ENCODE data around the gene BDNF.

The BDNF gene

DNA sequence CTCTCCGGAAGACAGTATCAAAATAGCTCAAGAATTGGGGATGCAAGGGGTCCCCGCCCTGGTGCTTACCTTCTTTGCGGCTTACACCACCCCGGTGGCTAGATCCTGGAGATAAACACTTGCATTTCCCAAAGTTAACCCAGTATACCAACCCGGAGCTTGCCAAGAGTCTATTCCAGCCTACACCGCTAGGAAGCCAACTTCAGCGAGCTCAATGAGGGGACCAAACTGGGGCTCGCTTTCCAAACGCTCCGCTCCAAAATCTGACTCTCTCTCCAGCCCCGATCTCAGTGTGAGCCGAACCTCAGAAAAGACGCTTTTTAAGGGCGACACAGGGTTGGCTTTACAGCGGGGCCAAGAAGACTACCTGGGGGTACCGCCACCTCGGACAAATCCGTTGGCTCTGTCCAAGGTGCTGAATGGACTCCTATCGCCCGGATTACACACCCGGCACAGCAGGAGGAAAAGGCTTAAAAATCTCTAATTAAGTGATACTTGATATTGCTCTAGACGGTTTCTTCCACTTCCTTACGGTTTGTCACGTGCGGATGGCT is 20.1 kb upstream of the BDNF start:
- H3K36me3 ChIP-seq (ENCODE audit: control insufficient read depth in 2 of 2, insufficient read depth in 2 of 2, low read length in 2 of 2), result no peaks in the 10 kb centered on the region
- H3K9me3 ChIP-seq (ENCODE audit: control insufficient read depth in 2 of 2, low read length in 2 of 2), result no peaks in the 10 kb centered on the region
- no peak overlapping the region for H3K4me3 ChIP-seq (ENCODE audit: low read length in 2 of 2)
- H3K4me1 ChIP-seq (ENCODE audit: control insufficient read depth in 2 of 2, insufficient read depth in 2 of 2, low read length in 2 of 2), result peaks cover 8% of the 10 kb centered on the region in 2 donors
- peaks cover 35 to 57% of the 10 kb centered on the region in 2 donors for H3K27me3 ChIP-seq (ENCODE audit: control insufficient read depth in 2 of 2, insufficient read depth in 2 of 2, low read length in 2 of 2)
- H3K27ac ChIP-seq (ENCODE audit: low read depth in 2 of 2, low read length in 2 of 2), result no peak overlapping the region
- no peak overlapping the region for H3K9ac ChIP-seq (ENCODE audit: low read depth in 1 of 2, low read length in 2 of 2)

DNA sequence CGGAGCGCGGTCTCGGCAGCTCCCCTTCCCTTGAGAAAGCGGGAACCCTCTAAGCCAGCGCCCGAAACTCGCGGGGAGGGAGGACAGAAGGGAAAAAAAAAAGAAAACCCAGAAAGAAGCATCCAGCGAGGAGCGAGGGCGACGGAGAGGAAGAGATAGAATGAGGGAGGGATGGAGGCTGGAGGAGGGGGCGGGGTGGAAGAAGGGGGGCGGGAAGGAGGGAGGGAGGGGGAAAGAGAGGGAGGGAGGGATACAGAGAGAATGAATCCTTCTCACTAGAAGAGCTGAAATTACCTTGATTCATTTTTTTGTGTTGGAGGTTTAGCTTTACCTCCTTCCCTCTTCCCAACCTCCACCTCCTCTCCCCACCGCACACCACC is 19.3 kb upstream of the BDNF start:
- Histone ChIP-seq H3K4me3 (ENCODE audit: low read length in 2 of 2) (peak overlapping the region in 1 of 2 donors; percentile 4), H3K36me3 (ENCODE audit: control insufficient read depth in 2 of 2, insufficient read depth in 2 of 2, low read length in 2 of 2) (no peaks in the 10 kb centered on the region), H3K27ac (ENCODE audit: low read depth in 2 of 2, low read length in 2 of 2) (no peak overlapping the region), H3K9me3 (ENCODE audit: control insufficient read depth in 2 of 2, low read length in 2 of 2) (no peaks in the 10 kb centered on the region), H3K4me1 (ENCODE audit: control insufficient read depth in 2 of 2, insufficient read depth in 2 of 2, low read length in 2 of 2) (peaks cover 8% of the 10 kb centered on the region in 2 donors), H3K27me3 (ENCODE audit: control insufficient read depth in 2 of 2, insufficient read depth in 2 of 2, low read length in 2 of 2) (peaks cover 32 to 57% of the 10 kb centered on the region in 2 donors), H3K9ac (ENCODE audit: low read depth in 1 of 2, low read length in 2 of 2) (no peak overlapping the region)

- peaks cover 32 to 57% of the 10 kb centered on the region in 2 donors for H3K27me3 ChIP-seq (ENCODE audit: control insufficient read depth in 2 of 2, insufficient read depth in 2 of 2, low read length in 2 of 2)
- H3K27ac ChIP-seq (ENCODE audit: low read depth in 2 of 2, low read length in 2 of 2), result no peak overlapping the region
- H3K36me3 ChIP-seq (ENCODE audit: control insufficient read depth in 2 of 2, insufficient read depth in 2 of 2, low read length in 2 of 2), result no peaks in the 10 kb centered on the region
- peaks cover 8% of the 10 kb centered on the region in 2 donors for H3K4me1 ChIP-seq (ENCODE audit: control insufficient read depth in 2 of 2, insufficient read depth in 2 of 2, low read length in 2 of 2)
- peak overlapping the region; percentile 4 to 56 for H3K4me3 ChIP-seq (ENCODE audit: low read length in 2 of 2)
- H3K9me3 ChIP-seq (ENCODE audit: control insufficient read depth in 2 of 2, low read length in 2 of 2), result no peaks in the 10 kb centered on the region
- no peak overlapping the region for H3K9ac ChIP-seq (ENCODE audit: low read depth in 1 of 2, low read length in 2 of 2)
These were observed 18.7 kb upstream of the BDNF start for GRCh38 chr11:27718863-27719545.

- Histone ChIP-seq H3K4me3 (ENCODE audit: low read length in 2 of 2) (peak overlapping the region; percentile 4 to 56), H3K27ac (ENCODE audit: low read depth in 2 of 2, low read length in 2 of 2) (no peak overlapping the region), H3K9me3 (ENCODE audit: control insufficient read depth in 2 of 2, low read length in 2 of 2) (no peaks in the 10 kb centered on the region), H3K4me1 (ENCODE audit: control insufficient read depth in 2 of 2, insufficient read depth in 2 of 2, low read length in 2 of 2) (peaks cover 8% of the 10 kb centered on the region in 2 donors), H3K9ac (ENCODE audit: low read depth in 1 of 2, low read length in 2 of 2) (no peak overlapping the region), H3K36me3 (ENCODE audit: control insufficient read depth in 2 of 2, insufficient read depth in 2 of 2, low read length in 2 of 2) (no peaks in the 10 kb centered on the region), H3K27me3 (ENCODE audit: control insufficient read depth in 2 of 2, insufficient read depth in 2 of 2, low read length in 2 of 2) (peaks cover 29 to 53% of the 10 kb centered on the region in 2 donors)
These were observed 18.1 kb upstream of the BDNF start for GRCh38 chr11:27718346-27718862.

- H3K4me3 ChIP-seq (ENCODE audit: low read length in 2 of 2), result no peak overlapping the region
- no peak overlapping the region for H3K27ac ChIP-seq (ENCODE audit: low read depth in 2 of 2, low read length in 2 of 2)
- H3K9me3 ChIP-seq (ENCODE audit: control insufficient read depth in 2 of 2, low read length in 2 of 2), result no peaks in the 10 kb centered on the region
- peaks cover 23 to 47% of the 10 kb centered on the region in 2 donors for H3K27me3 ChIP-seq (ENCODE audit: control insufficient read depth in 2 of 2, insufficient read depth in 2 of 2, low read length in 2 of 2)
- peaks cover 7 to 8% of the 10 kb centered on the region in 2 donors for H3K4me1 ChIP-seq (ENCODE audit: control insufficient read depth in 2 of 2, insufficient read depth in 2 of 2, low read length in 2 of 2)
- no peaks in the 10 kb centered on the region for H3K36me3 ChIP-seq (ENCODE audit: control insufficient read depth in 2 of 2, insufficient read depth in 2 of 2, low read length in 2 of 2)
- no peak overlapping the region for H3K9ac ChIP-seq (ENCODE audit: low read depth in 1 of 2, low read length in 2 of 2)
These were observed 17.6 kb upstream of the BDNF start for GRCh38 chr11:27717801-27718229.

GRCh38 chr11:27717377-27717776 is 17.1 kb upstream of the BDNF start:
- Histone ChIP-seq H3K9ac (ENCODE audit: low read depth in 1 of 2, low read length in 2 of 2) (no peak overlapping the region), H3K9me3 (ENCODE audit: control insufficient read depth in 2 of 2, low read length in 2 of 2) (no peaks in the 10 kb centered on the region), H3K27me3 (ENCODE audit: control insufficient read depth in 2 of 2, insufficient read depth in 2 of 2, low read length in 2 of 2) (peaks cover 23 to 44% of the 10 kb centered on the region in 2 donors), H3K36me3 (ENCODE audit: control insufficient read depth in 2 of 2, insufficient read depth in 2 of 2, low read length in 2 of 2) (no peaks in the 10 kb centered on the region), H3K4me1 (ENCODE audit: control insufficient read depth in 2 of 2, insufficient read depth in 2 of 2, low read length in 2 of 2) (peaks cover 6% of the 10 kb centered on the region in 2 donors), H3K27ac (ENCODE audit: low read depth in 2 of 2, low read length in 2 of 2) (no peak overlapping the region), H3K4me3 (ENCODE audit: low read length in 2 of 2) (no peak overlapping the region)

- H3K27me3 ChIP-seq (ENCODE audit: control insufficient read depth in 2 of 2, insufficient read depth in 2 of 2, low read length in 2 of 2), result peaks cover 21 to 39% of the 10 kb centered on the region in 2 donors
- peaks cover under 1 to 3% of the 10 kb centered on the region in 2 donors for H3K4me1 ChIP-seq (ENCODE audit: control insufficient read depth in 2 of 2, insufficient read depth in 2 of 2, low read length in 2 of 2)
- no peaks in the 10 kb centered on the region for H3K9me3 ChIP-seq (ENCODE audit: control insufficient read depth in 2 of 2, low read length in 2 of 2)
- no peak overlapping the region for H3K9ac ChIP-seq (ENCODE audit: low read depth in 1 of 2, low read length in 2 of 2)
- H3K4me3 ChIP-seq (ENCODE audit: low read length in 2 of 2), result no peak overlapping the region
- H3K27ac ChIP-seq (ENCODE audit: low read depth in 2 of 2, low read length in 2 of 2), result no peak overlapping the region
- H3K36me3 ChIP-seq (ENCODE audit: control insufficient read depth in 2 of 2, insufficient read depth in 2 of 2, low read length in 2 of 2), result no peaks in the 10 kb centered on the region
These were observed 16.6 kb upstream of the BDNF start for GRCh38 chr11:27716835-27717234.

GRCh38 chr11:27716216-27716615 is 16.0 kb upstream of the BDNF start:
- Histone ChIP-seq H3K4me3 (ENCODE audit: low read length in 2 of 2) (no peak overlapping the region), H3K27ac (ENCODE audit: low read depth in 2 of 2, low read length in 2 of 2) (no peak overlapping the region), H3K27me3 (ENCODE audit: control insufficient read depth in 2 of 2, insufficient read depth in 2 of 2, low read length in 2 of 2) (peaks cover 14 to 33% of the 10 kb centered on the region in 2 donors), H3K9ac (ENCODE audit: low read depth in 1 of 2, low read length in 2 of 2) (no peak overlapping the region), H3K9me3 (ENCODE audit: control insufficient read depth in 2 of 2, low read length in 2 of 2) (no peaks in the 10 kb centered on the region), H3K36me3 (ENCODE audit: control insufficient read depth in 2 of 2, insufficient read depth in 2 of 2, low read length in 2 of 2) (no peaks in the 10 kb centered on the region), H3K4me1 (ENCODE audit: control insufficient read depth in 2 of 2, insufficient read depth in 2 of 2, low read length in 2 of 2) (peaks cover 0 to 3% of the 10 kb centered on the region in 2 donors)

DNA sequence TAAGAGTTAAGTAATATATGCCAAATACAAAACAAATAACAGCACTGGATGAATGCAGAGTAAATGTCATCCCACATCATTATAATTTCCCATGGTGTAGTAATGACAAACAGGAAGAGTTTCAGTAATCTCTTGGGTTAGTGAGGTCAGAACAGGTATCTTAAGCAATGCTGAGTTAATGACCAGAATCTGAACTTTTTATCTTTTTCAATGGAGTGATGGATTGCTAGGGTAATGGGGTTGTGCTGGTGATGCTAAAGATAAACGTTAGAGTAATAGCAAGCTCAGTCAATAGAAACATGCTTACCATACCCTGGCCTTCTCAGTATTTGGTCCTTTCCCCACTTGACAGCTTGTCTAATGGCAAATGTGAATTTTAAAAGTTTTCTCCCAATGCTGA is 11.5 kb upstream of the BDNF start:
- Histone ChIP-seq H3K36me3 (ENCODE audit: control insufficient read depth in 2 of 2, insufficient read depth in 2 of 2, low read length in 2 of 2) (no peaks in the 10 kb centered on the region), H3K9me3 (ENCODE audit: control insufficient read depth in 2 of 2, low read length in 2 of 2) (no peaks in the 10 kb centered on the region), H3K27me3 (ENCODE audit: control insufficient read depth in 2 of 2, insufficient read depth in 2 of 2, low read length in 2 of 2) (peaks cover 0 to 3% of the 10 kb centered on the region in 2 donors), H3K9ac (ENCODE audit: low read depth in 1 of 2, low read length in 2 of 2) (no peak overlapping the region), H3K4me1 (ENCODE audit: control insufficient read depth in 2 of 2, insufficient read depth in 2 of 2, low read length in 2 of 2) (no peaks in the 10 kb centered on the region), H3K4me3 (ENCODE audit: low read length in 2 of 2) (no peak overlapping the region), H3K27ac (ENCODE audit: low read depth in 2 of 2, low read length in 2 of 2) (no peak overlapping the region)

- H3K27me3 ChIP-seq (ENCODE audit: control insufficient read depth in 2 of 2, insufficient read depth in 2 of 2, low read length in 2 of 2), result peaks cover 0 to 3% of the 10 kb centered on the region in 2 donors
- no peak overlapping the region for H3K27ac ChIP-seq (ENCODE audit: low read depth in 2 of 2, low read length in 2 of 2)
- H3K9me3 ChIP-seq (ENCODE audit: control insufficient read depth in 2 of 2, low read length in 2 of 2), result no peaks in the 10 kb centered on the region
- no peak overlapping the region for H3K9ac ChIP-seq (ENCODE audit: low read depth in 1 of 2, low read length in 2 of 2)
- no peak overlapping the region for H3K4me3 ChIP-seq (ENCODE audit: low read length in 2 of 2)
- no peaks in the 10 kb centered on the region for H3K36me3 ChIP-seq (ENCODE audit: control insufficient read depth in 2 of 2, insufficient read depth in 2 of 2, low read length in 2 of 2)
- H3K4me1 ChIP-seq (ENCODE audit: control insufficient read depth in 2 of 2, insufficient read depth in 2 of 2, low read length in 2 of 2), result no peaks in the 10 kb centered on the region
These were observed 10.3 kb upstream of the BDNF start for GRCh38 chr11:27710536-27710935.
